Fibroblast of skin of left quadriceps (primary cell): ENCODE measurements around the gene MITF.
"Not testable (repeated sequence)": the region's sequence is repeated elsewhere in the genome, so short reads cannot be mapped to it uniquely, and the experiment has no call there.

Experiments used
- DNase-seq, 2 experiments: peaks; one replicate each; pipeline ENCODE4 v3.0.0-alpha.2; 2013; ENCODE audit warnings: low read depth in 2 of 2

MITF gene

DNA sequence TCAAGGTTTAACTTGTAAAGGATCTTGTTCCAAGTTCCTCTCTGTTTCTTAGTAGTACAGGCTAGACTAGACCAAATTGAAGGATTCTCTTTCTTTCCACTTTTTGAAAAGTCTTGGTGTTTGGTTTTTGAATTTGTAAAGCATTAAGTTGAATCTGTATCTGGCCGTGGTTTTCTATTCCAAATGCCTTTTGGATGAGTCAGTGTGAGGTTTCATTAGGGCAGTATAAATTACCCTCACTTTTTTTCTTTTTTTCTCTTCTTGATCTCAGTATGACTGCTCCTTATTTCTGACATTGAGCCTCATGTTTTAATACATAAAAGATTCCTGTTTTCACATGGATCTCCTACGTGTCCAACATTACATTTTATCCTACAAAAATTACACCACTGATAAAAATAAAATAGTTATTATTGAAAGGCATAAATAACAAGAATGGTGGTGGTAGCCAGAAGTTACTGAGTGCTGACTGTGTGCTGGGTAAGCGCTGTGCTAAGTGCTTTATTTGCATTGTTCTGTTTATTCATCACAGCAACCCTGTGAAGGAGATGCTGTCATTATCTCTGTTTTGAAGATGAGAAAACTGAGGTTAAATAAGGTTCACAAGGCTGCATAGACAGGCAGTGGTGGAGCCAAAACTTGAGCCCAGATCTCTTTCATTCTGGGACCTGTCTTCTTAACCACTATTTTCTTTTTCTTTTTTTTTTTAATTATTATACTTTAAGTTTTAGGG, 48.3 kb downstream of the MITF start:
- DNase-seq, result peak; percentile 62 to 63

DNA sequence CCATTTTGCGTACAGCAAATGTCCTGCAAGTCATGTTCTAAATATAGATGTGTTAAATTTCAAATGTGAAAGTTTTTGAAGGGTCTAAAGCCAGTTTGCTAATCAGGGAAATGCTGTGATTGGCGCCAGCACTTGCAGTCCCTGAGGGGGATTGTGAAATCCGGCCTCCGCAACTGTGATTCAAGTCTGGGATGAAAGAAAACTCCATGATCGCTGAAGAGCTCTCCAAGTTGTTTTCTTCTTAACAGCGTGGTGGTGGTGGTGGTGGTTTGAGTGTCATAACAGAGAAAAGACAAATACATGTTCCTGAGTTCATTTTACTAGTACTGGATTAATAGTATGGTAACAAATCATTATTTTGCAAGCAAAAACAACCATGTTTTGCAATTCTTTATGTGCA, 51.8 kb downstream of the MITF start:
- DNase-seq, result peak; percentile 53 to 56

DNA sequence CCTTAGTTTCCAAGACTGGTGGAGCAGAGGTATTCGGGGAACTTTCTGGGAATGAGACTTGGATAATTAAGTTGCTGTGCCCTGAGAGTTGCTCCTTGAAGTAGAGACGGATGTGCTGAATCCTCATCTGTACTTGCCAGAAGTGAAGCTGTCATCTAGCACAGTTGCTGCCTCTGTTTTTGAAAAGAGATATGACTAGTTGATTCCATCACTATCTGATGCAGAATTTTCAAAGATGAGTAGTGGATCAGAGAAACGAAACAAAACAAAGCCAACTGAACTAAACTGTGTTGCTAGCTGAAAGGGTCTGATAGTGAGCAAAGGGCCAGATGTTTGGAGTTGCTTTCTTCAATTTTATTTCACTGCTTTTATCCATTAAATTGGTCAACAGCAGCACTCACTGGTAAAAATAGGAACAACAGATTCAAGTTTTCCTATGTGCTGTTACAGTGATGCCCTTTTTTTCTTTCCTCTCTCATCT, 52.7 kb downstream of the MITF start:
- peak in 1 of 2 experiments; percentile 28 for DNase-seq

DNA sequence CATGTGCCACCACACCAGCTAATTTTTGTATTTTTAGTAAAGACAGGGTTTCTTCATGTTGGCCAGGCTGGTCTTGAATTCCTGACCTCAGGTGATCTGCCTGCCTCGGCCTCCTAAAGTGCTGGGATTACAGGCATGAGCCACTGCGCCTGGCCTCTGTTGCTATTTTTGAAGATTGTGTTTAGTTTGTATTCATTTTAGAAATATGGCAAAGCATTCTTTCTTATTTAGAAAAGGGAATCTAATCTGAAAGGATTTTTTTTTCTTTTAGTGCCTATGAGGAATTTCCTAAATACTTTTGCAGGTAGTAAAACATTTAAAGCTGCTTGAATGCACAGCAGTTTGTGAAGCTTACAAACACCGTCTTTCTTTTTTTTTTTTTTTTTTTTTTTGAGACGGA, 56.9 kb downstream of the MITF start:
- not testable (repeated sequence) for DNase-seq

DNA sequence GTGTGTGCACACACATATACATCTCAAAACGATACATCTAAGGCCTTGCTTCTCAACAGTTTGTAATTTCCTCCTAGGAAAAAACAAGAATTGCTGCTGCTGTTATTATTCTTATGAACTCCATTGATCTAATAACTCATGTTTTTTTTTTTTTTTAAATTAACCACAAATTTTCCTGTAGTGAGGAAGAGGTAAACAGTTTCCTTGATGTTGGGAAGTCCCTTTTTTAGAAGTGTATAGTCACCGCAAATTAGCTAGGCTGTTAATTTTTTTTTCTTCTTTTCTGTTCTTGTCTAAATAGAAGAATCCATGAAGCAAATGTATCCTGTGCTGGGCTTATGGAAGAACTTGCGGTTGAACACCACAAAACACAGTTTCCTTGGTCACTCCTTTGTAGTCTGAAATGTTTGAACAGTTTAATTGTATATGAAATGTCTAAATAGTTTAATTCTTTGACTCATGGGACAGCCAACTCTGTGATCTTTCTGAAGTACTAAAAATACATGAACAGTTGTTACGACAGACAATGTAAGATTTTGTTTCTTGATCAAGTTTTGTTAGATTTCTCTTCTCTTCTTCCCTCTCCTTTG, 64.5 kb downstream of the MITF start:
- DNase-seq, result no peak

DNA sequence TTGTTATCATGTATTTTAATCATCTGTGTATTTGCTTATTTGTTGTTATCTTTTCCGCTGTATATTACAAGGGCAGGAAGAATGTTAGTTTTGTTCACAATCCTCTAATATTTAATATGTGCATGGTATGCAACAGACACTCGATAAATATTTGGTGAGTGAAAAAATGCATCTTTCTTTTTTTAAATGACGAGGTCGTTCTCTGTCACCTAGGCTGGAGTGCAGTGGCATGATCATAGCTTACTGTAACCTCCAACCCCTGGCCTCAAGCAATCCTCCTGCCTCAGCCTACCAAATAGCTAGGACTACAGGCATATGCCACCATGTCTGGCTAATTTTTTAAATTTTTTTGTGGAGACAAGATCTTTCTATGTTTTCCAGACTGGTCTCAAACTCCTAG, 66.2 kb downstream of the MITF start:
- DNase-seq, result no peak

DNA sequence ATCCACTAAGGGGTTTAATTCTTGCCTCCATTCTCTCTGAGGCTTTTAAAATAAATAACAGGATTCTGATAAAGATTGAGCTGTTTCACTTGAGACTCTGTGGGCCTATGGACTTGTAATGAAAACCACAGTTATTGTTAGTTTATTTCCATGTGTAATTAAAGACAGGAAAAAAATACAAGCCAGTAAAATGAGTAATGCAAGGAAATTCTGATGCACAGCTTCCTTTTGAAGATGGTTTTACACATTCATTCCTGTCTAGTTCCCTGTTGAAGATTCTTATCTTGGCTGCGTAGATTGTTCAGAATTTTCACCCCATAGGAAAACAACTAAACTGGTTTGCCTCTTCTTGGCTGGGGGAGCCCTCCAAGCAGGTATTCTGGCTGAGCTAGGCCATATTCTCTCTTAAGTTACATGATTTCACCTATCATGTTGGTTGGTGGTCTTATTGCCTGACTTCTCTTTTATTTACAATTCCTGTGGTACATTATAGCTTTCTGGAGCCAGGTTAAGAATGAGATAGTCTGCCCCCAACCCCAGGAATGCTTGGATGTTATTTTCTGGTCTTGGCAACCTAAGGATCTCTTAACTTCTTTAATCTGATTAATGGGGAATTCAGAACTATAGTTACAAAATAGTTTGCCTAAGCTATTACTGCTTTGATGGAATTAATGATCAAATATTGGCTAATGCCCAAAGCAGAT, 67.6 kb downstream of the MITF start:
- DNase-seq, result peak; percentile 48

DNA sequence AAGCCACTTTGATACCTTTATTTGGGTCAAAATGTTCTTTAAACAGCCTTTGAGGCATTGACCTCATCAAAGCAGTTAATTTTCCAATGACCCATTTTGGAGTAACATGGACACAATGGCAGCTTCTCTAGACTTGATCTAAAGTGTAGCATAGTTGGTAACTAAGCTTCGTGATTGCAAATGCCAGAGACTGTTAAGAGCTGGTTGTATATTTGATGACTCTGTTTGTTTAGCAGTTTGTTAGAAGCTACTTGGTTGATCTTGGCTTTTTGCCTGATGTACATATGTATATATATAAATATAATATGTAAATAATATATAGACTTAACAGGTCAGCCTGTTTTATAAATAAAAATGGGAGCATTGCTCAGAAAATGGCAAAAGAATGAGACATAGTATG, 68.4 kb downstream of the MITF start:
- no peak for DNase-seq

DNA sequence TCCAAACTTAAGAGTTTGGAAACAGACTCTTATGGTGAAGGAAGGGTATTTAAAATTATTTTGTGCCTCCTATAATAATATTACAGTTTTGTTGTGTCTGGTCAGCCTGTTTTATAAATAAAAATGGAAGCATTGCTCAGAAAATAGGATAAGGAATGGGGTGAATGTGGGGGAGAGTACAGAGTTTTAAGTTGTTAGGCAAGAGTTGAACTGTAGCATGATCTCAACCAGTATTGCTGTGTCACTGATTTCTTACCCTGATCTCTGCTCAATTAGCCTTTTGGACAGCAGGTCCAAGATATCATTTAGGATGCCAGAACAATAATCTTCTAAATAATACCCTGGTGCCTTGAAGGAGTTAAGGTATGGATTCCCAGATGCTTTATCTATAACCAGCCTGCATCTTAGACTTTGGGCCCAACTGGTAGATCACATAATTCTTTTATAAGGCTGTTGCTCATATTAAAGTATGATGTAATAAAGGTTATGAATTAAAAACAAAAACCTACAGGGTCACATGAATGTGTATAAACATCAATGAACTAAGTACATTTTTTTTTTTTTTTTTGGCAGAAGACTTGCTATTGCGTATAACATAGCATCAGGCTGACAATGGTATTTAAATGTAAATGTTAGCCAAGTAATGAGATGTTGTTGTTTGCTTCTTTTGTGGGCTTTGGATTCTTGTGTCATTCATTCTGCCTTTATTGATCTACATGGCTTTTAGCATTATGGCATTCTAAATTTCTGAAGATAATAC, 70.0 kb downstream of the MITF start:
- no peak for DNase-seq

DNA sequence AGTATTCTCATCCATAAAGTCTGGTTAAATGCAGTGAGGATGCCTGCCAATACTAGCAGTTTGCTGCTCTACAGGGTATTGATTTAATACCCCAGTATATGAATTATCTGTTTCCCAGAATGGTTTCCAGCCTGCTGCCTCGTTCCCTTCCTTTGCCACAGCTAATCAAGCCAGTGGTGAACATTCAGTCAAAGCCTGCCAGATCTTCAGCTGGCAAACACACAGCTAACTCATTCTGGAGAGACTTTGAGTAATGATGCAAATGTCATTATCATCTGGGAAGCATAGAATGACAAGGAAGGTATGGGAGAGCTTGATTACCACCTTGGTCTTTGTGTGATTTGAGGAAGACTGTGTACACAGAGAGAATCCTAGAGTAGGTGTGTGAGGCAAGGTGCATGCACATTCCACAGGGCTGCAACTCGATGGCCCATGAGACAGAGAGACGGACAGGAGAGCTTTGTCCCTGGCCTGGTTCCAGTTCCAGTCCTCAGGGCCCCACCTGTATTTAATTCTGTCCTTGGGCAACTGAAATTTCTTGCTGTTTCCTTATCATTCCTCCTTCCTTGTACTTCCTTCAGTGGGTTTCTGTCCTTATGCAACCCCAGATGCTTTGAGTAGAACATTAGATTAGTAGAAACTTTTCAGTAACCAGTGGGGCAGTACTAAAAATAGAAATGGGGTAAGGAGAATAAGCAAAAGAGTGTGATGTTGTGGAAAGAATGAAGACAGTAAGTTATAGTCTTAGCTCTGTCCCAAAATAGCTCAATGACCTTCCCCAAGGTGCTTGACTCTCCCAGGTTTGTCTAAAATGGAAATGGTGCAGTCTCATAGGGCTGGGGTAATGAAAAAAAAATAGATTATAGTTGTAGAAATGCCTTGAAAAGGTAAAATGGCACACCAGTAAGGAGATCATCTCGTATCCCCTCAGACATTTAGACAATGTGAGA, 72.5 kb downstream of the MITF start:
- no peak for DNase-seq

DNA sequence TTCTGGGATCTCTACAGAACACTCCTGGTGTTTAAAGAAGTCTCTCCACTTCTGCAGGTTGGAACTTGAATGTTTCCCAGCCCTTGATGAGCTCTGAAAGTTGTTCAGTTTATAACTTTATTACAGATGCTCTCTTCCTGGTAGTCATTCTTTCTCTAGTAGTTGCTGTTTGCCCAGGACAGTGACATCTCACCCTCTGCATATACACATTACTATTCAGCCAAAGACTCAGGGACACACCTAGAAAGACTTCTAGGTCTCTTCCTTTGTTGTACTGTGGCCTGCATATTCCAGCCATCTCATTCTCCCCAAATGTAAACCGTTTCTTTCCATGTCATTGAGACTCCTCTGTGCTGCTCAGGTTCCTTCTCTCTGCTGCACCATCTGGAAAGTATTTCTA, 76.7 kb downstream of the MITF start:
- no peak for DNase-seq

DNA sequence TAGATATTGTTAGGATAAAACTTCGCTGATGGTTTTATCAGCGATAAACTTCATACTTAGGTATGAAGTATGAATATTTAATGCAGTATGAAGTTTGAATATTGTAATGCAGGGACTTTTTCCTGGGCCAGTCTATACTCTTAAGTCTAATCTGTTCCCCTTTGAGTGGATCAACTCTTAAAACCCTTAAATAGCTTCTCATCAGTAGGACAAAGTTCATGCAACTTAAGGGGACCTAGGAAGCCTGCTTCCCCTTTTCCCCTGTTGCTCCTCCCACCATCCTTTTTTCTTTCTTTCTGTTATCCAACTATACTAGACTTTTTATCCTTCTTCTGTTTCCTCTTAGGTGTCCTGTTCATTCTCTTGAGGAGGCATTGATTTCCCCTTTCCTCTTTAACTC, 78.7 kb downstream of the MITF start:
- no peak for DNase-seq

DNA sequence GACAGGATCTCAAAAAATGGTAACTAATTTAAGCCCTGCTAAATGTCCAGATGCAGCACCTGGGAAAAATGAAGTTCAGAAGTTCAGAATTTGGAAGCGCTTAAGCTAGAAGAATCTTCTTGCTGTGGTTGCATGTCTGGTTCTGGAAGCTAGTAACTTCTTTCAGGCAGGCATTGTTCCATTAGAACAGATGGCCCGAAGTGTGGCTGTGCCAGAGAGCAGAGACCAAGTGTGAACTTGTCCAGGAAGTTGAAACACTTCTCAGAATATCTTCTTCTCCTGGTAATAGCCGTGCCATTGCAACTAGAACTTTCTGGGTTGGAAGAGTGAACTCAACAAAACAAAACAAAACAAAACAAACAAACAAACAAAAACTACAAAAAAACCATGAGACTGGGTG, 80.0 kb downstream of the MITF start:
- DNase-seq, result no peak

DNA sequence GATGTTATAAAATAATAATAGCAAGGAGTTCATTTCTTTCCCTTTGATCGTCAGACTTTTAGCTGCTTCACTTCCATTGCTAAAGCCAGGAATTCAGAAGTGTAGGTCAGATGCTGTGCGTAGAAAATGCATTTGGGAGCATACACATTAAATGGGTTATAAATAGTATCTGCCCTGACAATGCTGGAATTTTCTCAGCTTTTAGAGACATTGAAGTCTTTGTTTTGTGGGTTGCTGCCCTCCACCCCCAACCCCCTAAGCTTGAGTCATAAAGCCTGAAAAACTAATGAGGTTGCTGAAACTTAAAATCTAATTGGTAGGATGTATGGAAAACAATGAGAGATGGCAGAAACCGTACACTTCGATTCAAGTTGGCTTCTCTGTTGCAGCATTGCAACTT, 81.9 kb downstream of the MITF start:
- DNase-seq, result no peak

DNA sequence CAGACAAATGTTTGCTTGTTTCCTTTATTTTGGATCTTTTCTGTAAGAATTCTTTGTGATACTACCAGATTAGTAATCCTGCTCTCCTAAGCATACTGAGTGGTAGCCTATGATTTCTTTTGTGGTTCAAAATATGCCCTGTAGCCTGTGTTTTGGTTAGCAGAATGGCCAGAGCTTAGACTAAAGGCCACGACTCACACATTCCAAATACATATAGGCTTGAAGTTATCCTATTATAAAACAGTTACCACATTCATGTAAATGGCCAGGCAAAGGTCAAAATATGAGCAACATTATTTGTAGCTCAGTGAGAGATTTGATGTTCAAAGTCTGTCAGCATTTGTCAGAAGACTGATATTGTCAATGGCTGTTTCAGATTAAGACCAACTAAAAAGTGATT, 84.5 kb downstream of the MITF start:
- DNase-seq, result no peak

DNA sequence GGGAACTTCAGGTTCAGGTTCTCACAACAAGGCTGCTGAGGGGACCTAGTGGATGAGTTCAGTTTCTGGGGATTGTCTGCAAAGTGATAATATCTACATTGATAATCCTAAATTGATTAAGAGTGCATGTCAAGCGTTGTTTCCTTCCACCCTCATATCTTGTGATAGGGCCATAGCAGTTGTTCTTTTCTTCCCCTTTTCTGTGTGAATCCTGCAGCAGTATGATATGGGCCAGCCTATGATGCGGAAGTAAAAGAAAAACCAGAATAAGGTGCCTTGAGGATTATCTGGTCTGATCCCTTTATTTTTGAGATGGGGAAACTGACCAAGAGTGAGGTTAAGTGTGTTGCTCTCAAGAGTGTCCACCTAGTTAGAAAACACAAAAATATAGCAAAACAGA, 86.2 kb downstream of the MITF start:
- no peak for DNase-seq

DNA sequence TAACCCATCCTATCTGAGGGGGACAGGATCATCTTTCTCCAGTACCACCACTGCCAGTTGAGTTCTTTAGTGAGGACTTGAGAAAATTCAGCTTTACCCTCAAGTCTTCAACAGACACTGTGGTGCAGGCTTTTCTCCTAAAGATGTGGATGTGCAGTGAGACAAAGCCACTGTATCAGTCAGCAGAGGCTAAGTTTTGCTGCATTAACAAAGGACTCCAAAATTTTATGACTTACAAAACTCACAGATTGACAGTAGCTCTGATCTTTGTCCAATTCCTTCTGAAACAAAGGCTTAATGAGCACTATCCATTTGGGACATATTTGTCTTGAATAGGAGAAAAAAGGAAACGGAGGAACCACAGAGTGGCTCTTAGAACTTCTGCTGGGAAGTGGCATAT, 87.9 kb downstream of the MITF start:
- DNase-seq, result no peak

DNA sequence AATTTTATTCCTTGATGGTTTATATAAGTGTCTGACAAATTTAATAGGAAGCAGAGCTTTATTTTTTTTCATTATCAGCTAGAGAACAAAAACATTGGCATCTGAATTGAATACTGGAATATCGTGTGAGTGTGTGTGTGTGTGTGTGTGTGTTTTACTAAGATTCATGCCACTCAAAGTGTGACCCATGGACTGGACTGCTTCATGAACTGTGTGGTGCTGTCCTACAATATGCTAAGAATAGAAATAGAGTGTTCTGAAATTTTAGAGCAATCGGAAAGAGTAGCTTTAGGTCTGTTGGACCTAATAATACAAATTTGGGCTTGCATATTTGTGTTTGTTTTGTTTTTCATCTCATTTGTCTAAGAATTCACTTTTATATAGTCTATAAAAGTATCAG, 89.6 kb downstream of the MITF start:
- DNase-seq, result no peak

DNA sequence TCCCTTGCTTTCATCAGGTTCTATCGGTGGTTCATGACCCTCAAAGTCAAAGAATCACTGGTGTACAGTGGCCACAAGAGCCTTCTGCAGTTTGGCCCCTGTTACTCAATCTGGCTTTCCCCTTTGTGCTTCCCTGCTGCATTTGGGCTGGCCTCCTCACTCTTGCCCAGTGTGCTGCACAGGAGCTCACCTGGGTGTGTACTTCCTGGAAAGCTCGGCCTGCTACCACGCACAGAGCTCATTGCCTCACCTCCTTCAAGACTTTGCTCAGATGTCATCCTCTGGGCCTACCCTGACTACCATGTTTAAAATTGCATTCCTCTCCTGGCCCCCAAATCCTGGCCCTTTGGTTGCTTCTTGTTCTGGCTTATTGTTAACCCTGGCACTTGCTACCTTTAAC, 90.9 kb downstream of the MITF start:
- DNase-seq, result no peak

DNA sequence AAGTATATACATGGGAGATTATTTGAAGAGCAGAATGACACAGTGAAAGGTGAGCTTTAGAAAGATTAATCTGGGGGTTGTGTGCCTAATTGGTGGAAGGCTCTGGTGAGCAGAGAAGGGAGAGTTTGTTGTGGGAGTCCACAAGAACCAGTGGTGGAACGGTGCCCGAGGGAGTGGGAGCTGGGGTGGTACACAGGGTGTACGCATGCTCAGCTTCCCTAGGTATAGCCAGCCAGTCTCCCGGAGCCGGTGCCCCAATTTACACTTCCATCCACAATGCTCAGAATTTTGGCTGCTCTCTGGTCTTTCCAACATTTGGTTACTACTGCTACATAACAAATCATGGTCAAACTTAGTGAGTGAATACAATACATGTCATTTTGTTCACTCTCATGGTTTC, 92.5 kb downstream of the MITF start:
- no peak for DNase-seq

DNA sequence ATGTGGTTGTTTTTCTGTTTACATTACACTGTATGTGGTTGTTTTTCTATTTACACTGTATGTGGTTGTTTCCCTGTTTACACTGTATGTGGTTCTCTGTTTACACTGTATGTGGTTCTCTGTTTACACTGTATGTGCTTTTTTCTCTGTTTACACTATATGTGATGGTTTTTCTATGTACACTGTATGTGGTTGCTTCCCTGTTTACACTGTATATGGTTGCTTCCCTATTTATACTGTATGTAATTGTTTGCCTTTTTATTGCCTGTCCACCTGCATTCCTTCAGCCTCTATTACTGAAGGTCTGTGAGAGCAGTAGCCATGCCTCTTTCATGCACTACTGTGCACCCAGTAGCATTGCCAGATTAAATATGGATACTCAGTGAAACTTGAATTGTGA, 94.3 kb downstream of the MITF start:
- no peak for DNase-seq
